HEK293 (cell line): ENCODE measurements around the gene PPP4C.

Source experiments
- EGR2 ChIP-seq: fragments of 450-650 bp; formaldehyde crosslinking; IDR thresholded peaks from 2 replicates; pipeline ENCODE4 v1.5.1; 2016; ENCODE audit warnings: low read depth, missing biosample characterization, missing genetic modification characterization
- FEZF1 ChIP-seq: fragments of 450-650 bp; formaldehyde crosslinking; IDR thresholded peaks from 2 replicates; pipeline ENCODE4 v1.5.1; 2016; ENCODE audit warnings: missing biosample characterization, missing genetic modification characterization
- IKZF3 ChIP-seq: fragments of 450-650 bp; IDR thresholded peaks from 2 replicates; pipeline ENCODE4 v1.5.0; 2018; ENCODE audit warnings: missing biosample characterization, mild to moderate bottlenecking, missing genetic modification characterization, moderate library complexity
- MEIS1 ChIP-seq: sonication (generic); formaldehyde crosslinking; IDR thresholded peaks from 2 replicates; pipeline ENCODE4 v1.8.1; 2022; ENCODE audit warnings: missing genetic modification reagents, mild to moderate bottlenecking, borderline replicate concordance
- OSR2 ChIP-seq: fragments of 450-650 bp; formaldehyde crosslinking; IDR thresholded peaks from 2 replicates; pipeline ENCODE4 v1.5.1; 2016; ENCODE audit warnings: missing biosample characterization, missing genetic modification characterization
- RBAK ChIP-seq: fragments of 450-650 bp; formaldehyde crosslinking; IDR thresholded peaks from 2 replicates; pipeline ENCODE4 v1.5.1; 2016; ENCODE audit warnings: missing biosample characterization, missing genetic modification characterization
- WT1 ChIP-seq: fragments of 450-650 bp; formaldehyde crosslinking; IDR thresholded peaks from 2 replicates; pipeline ENCODE4 v1.5.1; 2016; ENCODE audit warnings: missing biosample characterization, missing genetic modification characterization
- YY2 ChIP-seq: fragments of 450-650 bp; formaldehyde crosslinking; IDR thresholded peaks from 2 replicates; pipeline ENCODE4 v1.5.1; 2016; ENCODE audit warnings: missing biosample characterization, missing genetic modification characterization
- ZBTB8A ChIP-seq: fragments of 450-650 bp; formaldehyde crosslinking; IDR thresholded peaks from 2 replicates; pipeline ENCODE4 v1.5.1; 2016; ENCODE audit warnings: missing biosample characterization, missing genetic modification characterization
- ZFP41 ChIP-seq: fragments of 450-650 bp; formaldehyde crosslinking; IDR thresholded peaks from 2 replicates; pipeline ENCODE4 v1.5.1; 2016; ENCODE audit warnings: missing biosample characterization, missing genetic modification characterization, borderline replicate concordance
- ZNF155 ChIP-seq: fragments of 450-650 bp; formaldehyde crosslinking; IDR thresholded peaks from 2 replicates; pipeline ENCODE4 v1.5.1; 2016; ENCODE audit warnings: missing biosample characterization, missing genetic modification characterization
- ZNF184 ChIP-seq: fragments of 450-650 bp; IDR thresholded peaks from 2 replicates; pipeline ENCODE4 v1.5.1; 2018; ENCODE audit warnings: missing biosample characterization, mild to moderate bottlenecking, missing genetic modification characterization
- ZNF214 ChIP-seq: fragments of 450-650 bp; formaldehyde crosslinking; IDR thresholded peaks from 2 replicates; pipeline ENCODE4 v1.5.1; 2017; ENCODE audit warnings: missing biosample characterization, mild to moderate bottlenecking, missing genetic modification characterization, borderline replicate concordance
- ZNF23 ChIP-seq: fragments of 450-650 bp; formaldehyde crosslinking; IDR thresholded peaks from 2 replicates; pipeline ENCODE4 v1.5.1; 2016; ENCODE audit warnings: missing biosample characterization, missing genetic modification characterization, borderline replicate concordance
- ZNF266 ChIP-seq: fragments of 450-650 bp; formaldehyde crosslinking; IDR thresholded peaks from 2 replicates; pipeline ENCODE4 v1.5.1; 2016; ENCODE audit warnings: missing biosample characterization, missing genetic modification characterization, low read depth
- ZNF274 ChIP-seq, 2 experiments: fragments of 200-500 bp in 1 of 2; fragments of 450-650 bp in 1 of 2; sonication (Bioruptor generic) in 1 of 2; formaldehyde crosslinking in 1 of 2; IDR thresholded peaks; 2 replicates each; pipeline versions ENCODE4 v1.5.1 to v1.6.1; 2014 to 2016; ENCODE audit warnings: borderline replicate concordance in 1 of 2, inconsistent platforms in 1 of 2, low read length in 1 of 2, missing biosample characterization in 1 of 2, missing genetic modification characterization in 1 of 2
- ZNF292 ChIP-seq: fragments of 450-650 bp; formaldehyde crosslinking; IDR thresholded peaks from 2 replicates; pipeline ENCODE4 v1.5.1; 2016; ENCODE audit warnings: low read depth, missing biosample characterization, missing genetic modification characterization, borderline replicate concordance
- ZNF311 ChIP-seq: fragments of 450-650 bp; formaldehyde crosslinking; IDR thresholded peaks from 2 replicates; pipeline ENCODE4 v1.5.1; 2017; ENCODE audit warnings: missing biosample characterization, missing genetic modification characterization, borderline replicate concordance
- ZNF37A ChIP-seq: fragments of 450-650 bp; IDR thresholded peaks from 2 replicates; pipeline ENCODE4 v1.5.1; 2018; ENCODE audit warnings: missing biosample characterization, missing genetic modification characterization
- ZNF426 ChIP-seq: fragments of 450-650 bp; formaldehyde crosslinking; IDR thresholded peaks from 2 replicates; pipeline ENCODE4 v1.5.1; 2017; ENCODE audit warnings: missing biosample characterization, missing genetic modification characterization, mild to moderate bottlenecking, inconsistent platforms, moderate library complexity
- ZNF501 ChIP-seq: fragments of 450-650 bp; formaldehyde crosslinking; IDR thresholded peaks from 2 replicates; pipeline ENCODE4 v1.5.1; 2016; ENCODE audit warnings: missing biosample characterization, missing genetic modification characterization
- ZNF529 ChIP-seq: fragments of 450-650 bp; formaldehyde crosslinking; IDR thresholded peaks from 2 replicates; pipeline ENCODE4 v1.5.1; 2017; ENCODE audit warnings: missing genetic modification characterization, missing biosample characterization; ENCODE audit not compliant: insufficient replicate concordance
- ZNF560 ChIP-seq: fragments of 450-650 bp; formaldehyde crosslinking; IDR thresholded peaks from 2 replicates; pipeline ENCODE4 v1.5.1; 2017; ENCODE audit warnings: missing biosample characterization, missing genetic modification characterization, borderline replicate concordance
- ZNF596 ChIP-seq: fragments of 450-650 bp; IDR thresholded peaks from 2 replicates; pipeline ENCODE4 v1.5.0; 2018; ENCODE audit warnings: missing biosample characterization, mild to moderate bottlenecking, missing genetic modification characterization, moderate library complexity
- TF ChIP-seq, protein P1 (sequence below): fragments of 450-650 bp; formaldehyde crosslinking; IDR thresholded peaks from 2 replicates; pipeline ENCODE4 v1.5.1; 2016; ENCODE audit warnings: missing biosample characterization, missing genetic modification characterization
- TF ChIP-seq, protein P2 (sequence below): fragments of 450-650 bp; formaldehyde crosslinking; IDR thresholded peaks from 2 replicates; pipeline ENCODE4 v1.5.1; 2016; ENCODE audit warnings: missing biosample characterization, missing genetic modification characterization
- TF ChIP-seq, protein P3 (sequence below): fragments of 450-650 bp; IDR thresholded peaks from 2 replicates; pipeline ENCODE4 v1.5.1; 2018; ENCODE audit warnings: missing biosample characterization, missing genetic modification characterization
- TF ChIP-seq, protein P4 (sequence below): fragments of 450-650 bp; formaldehyde crosslinking; IDR thresholded peaks from 2 replicates; pipeline ENCODE4 v1.5.1; 2017; ENCODE audit warnings: missing biosample characterization, missing genetic modification characterization
- TF ChIP-seq, protein P5 (sequence below): sonication (generic); formaldehyde crosslinking; IDR thresholded peaks from 2 replicates; pipeline ENCODE4 v1.8.1; 2022; ENCODE audit warnings: mild to moderate bottlenecking, moderate library complexity, missing genetic modification reagents

The PPP4C gene

DNA sequence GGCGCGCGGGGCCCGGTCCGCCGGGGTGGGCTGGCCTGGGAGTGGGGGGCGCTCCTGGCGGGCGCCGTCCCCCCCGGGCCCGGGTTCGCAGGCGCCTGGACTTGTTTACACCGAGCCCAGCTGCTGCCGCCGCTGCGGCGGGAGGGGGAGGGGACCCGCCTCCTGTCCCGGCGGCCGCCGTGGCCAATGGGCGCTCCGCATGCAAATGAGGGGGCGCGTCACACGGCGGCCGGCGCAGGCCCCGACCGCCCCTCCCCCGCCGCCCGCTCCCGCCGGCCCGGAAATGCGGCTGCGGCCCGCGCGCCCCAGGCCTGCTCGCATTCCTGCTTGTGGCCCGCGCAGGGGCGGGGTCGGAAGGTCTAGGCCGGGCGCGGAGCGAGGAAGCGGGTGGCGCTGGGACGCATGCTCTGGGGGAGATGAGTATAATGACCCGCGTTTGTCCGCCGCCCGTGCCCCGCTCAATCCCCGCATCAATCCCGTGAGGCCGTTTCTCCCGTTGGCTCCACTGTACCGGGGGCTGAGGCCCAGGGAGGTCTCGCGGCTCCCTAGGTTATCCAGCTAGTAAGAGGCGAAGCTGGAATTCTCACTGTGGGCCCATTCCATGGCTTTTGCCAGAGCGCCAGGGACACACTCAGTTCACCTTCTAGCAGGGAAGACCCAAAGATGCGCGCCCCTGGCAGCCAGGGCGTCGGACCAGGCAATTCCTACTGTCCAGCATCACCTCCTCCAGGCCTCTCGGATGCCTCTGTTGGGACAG lies 20.5 kb downstream of the PPP4C start, which contains the start of gene YPEL3 (continued):
- TF ChIP-seq FEZF1 (tag by site-specific recombination) (no peak), IKZF3 (tag by site-specific recombination) (peak; percentile 81), ZNF23 (no peak), ZNF184 (tag by site-specific recombination) (0 out of 2 replicates have a peak, but pooled peaks have one; percentile 10), YY2 (tag by site-specific recombination) (no peak), ZNF155 (tag by site-specific recombination) (no peak), EGR2 (tag by site-specific recombination) (0 out of 2 replicates have a peak, but pooled peaks have one; percentile 14), ZBTB8A (tag by site-specific recombination) (peak; percentile 99), ZNF37A (no peak), ZNF529 (no peak), ZNF426 (tag by site-specific recombination) (no peak), MEIS1 (CRISPR knock-in tag) (no peak), ZNF501 (peak; percentile 41; the same call in 1 of the 2 replicates), ZNF266 (no peak), ZNF214 (tag by site-specific recombination) (no peak), ZNF292 (tag by site-specific recombination) (no peak), ZNF596 (tag by site-specific recombination) (peak; percentile 30; the same call in 1 of the 2 replicates), ZNF311 (tag by site-specific recombination) (no peak), ZFP41 (no peak), RBAK (tag by site-specific recombination) (no peak), ZNF560 (tag by site-specific recombination) (no peak), ZNF274 (IDR thresholded peaks at IDR 0.05; ENCODE audit: low read length) (no peak), ZNF274 (tag by site-specific recombination; IDR thresholded peaks at IDR 0.05; ENCODE audit: borderline replicate concordance) (no peak), WT1 (tag by site-specific recombination) (0 out of 2 replicates have a peak, but pooled peaks have one; percentile 8), OSR2 (no peak)
- TF ChIP-seq, protein P1, sequence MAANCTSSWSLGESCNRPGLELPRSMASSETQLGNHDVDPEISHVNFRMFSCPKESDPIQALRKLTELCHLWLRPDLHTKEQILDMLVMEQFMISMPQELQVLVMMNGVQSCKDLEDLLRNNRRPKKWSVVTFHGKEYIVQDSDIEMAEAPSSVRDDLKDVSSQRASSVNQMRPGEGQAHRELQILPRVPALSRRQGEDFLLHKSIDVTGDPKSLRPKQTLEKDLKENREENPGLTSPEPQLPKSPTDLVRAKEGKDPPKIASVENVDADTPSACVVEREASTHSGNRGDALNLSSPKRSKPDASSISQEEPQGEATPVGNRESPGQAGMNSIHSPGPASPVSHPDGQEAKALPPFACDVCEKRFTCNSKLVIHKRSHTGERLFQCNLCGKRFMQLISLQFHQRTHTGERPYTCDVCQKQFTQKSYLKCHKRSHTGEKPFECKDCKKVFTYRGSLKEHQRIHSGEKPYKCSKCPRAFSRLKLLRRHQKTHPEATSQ (tag by site-specific recombination) = no peak
- TF ChIP-seq, protein P2, sequence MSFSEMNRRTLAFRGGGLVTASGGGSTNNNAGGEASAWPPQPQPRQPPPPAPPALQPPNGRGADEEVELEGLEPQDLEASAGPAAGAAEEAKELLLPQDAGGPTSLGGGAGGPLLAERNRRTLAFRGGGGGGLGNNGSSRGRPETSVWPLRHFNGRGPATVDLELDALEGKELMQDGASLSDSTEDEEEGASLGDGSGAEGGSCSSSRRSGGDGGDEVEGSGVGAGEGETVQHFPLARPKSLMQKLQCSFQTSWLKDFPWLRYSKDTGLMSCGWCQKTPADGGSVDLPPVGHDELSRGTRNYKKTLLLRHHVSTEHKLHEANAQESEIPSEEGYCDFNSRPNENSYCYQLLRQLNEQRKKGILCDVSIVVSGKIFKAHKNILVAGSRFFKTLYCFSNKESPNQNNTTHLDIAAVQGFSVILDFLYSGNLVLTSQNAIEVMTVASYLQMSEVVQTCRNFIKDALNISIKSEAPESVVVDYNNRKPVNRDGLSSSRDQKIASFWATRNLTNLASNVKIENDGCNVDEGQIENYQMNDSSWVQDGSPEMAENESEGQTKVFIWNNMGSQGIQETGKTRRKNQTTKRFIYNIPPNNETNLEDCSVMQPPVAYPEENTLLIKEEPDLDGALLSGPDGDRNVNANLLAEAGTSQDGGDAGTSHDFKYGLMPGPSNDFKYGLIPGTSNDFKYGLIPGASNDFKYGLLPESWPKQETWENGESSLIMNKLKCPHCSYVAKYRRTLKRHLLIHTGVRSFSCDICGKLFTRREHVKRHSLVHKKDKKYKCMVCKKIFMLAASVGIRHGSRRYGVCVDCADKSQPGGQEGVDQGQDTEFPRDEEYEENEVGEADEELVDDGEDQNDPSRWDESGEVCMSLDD (tag by site-specific recombination) = no peak
- TF ChIP-seq, protein P3, sequence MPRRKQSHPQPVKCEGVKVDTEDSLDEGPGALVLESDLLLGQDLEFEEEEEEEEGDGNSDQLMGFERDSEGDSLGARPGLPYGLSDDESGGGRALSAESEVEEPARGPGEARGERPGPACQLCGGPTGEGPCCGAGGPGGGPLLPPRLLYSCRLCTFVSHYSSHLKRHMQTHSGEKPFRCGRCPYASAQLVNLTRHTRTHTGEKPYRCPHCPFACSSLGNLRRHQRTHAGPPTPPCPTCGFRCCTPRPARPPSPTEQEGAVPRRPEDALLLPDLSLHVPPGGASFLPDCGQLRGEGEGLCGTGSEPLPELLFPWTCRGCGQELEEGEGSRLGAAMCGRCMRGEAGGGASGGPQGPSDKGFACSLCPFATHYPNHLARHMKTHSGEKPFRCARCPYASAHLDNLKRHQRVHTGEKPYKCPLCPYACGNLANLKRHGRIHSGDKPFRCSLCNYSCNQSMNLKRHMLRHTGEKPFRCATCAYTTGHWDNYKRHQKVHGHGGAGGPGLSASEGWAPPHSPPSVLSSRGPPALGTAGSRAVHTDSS = 0 out of 2 replicates have a peak, but pooled peaks have one; percentile 20
- TF ChIP-seq, protein P4, sequence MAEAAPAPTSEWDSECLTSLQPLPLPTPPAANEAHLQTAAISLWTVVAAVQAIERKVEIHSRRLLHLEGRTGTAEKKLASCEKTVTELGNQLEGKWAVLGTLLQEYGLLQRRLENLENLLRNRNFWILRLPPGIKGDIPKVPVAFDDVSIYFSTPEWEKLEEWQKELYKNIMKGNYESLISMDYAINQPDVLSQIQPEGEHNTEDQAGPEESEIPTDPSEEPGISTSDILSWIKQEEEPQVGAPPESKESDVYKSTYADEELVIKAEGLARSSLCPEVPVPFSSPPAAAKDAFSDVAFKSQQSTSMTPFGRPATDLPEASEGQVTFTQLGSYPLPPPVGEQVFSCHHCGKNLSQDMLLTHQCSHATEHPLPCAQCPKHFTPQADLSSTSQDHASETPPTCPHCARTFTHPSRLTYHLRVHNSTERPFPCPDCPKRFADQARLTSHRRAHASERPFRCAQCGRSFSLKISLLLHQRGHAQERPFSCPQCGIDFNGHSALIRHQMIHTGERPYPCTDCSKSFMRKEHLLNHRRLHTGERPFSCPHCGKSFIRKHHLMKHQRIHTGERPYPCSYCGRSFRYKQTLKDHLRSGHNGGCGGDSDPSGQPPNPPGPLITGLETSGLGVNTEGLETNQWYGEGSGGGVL (tag by site-specific recombination) = peak; percentile 14; the same call in 1 of the 2 replicates
- TF ChIP-seq, protein P5, sequence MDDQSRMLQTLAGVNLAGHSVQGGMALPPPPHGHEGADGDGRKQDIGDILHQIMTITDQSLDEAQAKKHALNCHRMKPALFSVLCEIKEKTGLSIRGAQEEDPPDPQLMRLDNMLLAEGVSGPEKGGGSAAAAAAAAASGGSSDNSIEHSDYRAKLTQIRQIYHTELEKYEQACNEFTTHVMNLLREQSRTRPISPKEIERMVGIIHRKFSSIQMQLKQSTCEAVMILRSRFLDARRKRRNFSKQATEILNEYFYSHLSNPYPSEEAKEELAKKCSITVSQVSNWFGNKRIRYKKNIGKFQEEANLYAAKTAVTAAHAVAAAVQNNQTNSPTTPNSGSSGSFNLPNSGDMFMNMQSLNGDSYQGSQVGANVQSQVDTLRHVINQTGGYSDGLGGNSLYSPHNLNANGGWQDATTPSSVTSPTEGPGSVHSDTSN = no peak
